HEK293 (cell line): Measurements from ENCODE around the gene HSD17B2.

Source experiments
- BCL11A ChIP-seq: fragments of 450-650 bp; formaldehyde crosslinking; IDR thresholded peaks from 2 replicates; pipeline ENCODE4 v1.5.1; 2016; ENCODE audit warnings: low read depth, missing biosample characterization, missing genetic modification characterization
- CTCF ChIP-seq: fragments of 450-650 bp; formaldehyde crosslinking; IDR thresholded peaks from 2 replicates; pipeline ENCODE4 v1.5.1; 2016; ENCODE audit warnings: missing biosample characterization, missing genetic modification characterization
- YY1 ChIP-seq: fragments of 450-650 bp; formaldehyde crosslinking; IDR thresholded peaks from 2 replicates; pipeline ENCODE4 v1.5.1; 2018; ENCODE audit warnings: missing biosample characterization, missing genetic modification characterization
- ZBTB8A ChIP-seq: fragments of 450-650 bp; formaldehyde crosslinking; IDR thresholded peaks from 2 replicates; pipeline ENCODE4 v1.5.1; 2016; ENCODE audit warnings: missing biosample characterization, missing genetic modification characterization
- ZNF354C ChIP-seq: fragments of 450-650 bp; formaldehyde crosslinking; IDR thresholded peaks from 2 replicates; pipeline ENCODE4 v1.5.1; 2016; ENCODE audit warnings: missing biosample characterization, missing genetic modification characterization, low read depth, borderline replicate concordance
- ZNF776 ChIP-seq: fragments of 450-650 bp; formaldehyde crosslinking; IDR thresholded peaks from 2 replicates; pipeline ENCODE4 v1.5.0; 2017; ENCODE audit warnings: missing biosample characterization, missing genetic modification characterization, borderline replicate concordance

- TF ChIP-seq CTCF (tag by site-specific recombination): no peak
- TF ChIP-seq ZBTB8A (tag by site-specific recombination): no peak
- TF ChIP-seq YY1 (tag by site-specific recombination): no peak
- no peak for TF ChIP-seq ZNF776 (tag by site-specific recombination)
- TF ChIP-seq ZNF354C (tag by site-specific recombination): no peak
- no peak for TF ChIP-seq BCL11A (tag by site-specific recombination)
These were observed 32.8 kb downstream of the HSD17B2 start for GRCh38 chr16:82067804-82068325.
